ENCODE data around the gene MTRF1.

The MTRF1 gene

GRCh38 chr13:41306271-41307145, 43.1 kb upstream of the MTRF1 start:
- CTCF ChIA-PET = no interaction called here
- no peak for DNase-seq (ENCODE audit: extremely low spot score)
- TF ChIP-seq CTCF (IDR thresholded peaks at IDR 0.05; ENCODE audit: control extremely low read depth, extremely low read depth, low read depth, missing control alignments) = no peak
- POLR2A ChIA-PET = no interaction called here

- no peak for TF ChIP-seq CTCF (IDR thresholded peaks at IDR 0.05; ENCODE audit: control extremely low read depth, extremely low read depth, low read depth, missing control alignments)
- ChIA-PET POLR2A (no interaction called here), CTCF (no interaction called here)
- DNase-seq (ENCODE audit: extremely low spot score) = no peak
These were observed 41.2 kb upstream of the MTRF1 start for GRCh38 chr13:41304551-41304950.

- POLR2A ChIA-PET = no interaction called here
- no peak for TF ChIP-seq CTCF (IDR thresholded peaks at IDR 0.05; ENCODE audit: control extremely low read depth, extremely low read depth, low read depth, missing control alignments)
- no peak for DNase-seq (ENCODE audit: extremely low spot score)
- CTCF ChIA-PET = no interaction called here
These were observed 39.4 kb upstream of the MTRF1 start for GRCh38 chr13:41302743-41303142.

- POLR2A ChIA-PET = no interaction called here
- CTCF ChIA-PET = interaction anchor here (1.2 kb wide), 1 partner anchor 53 kb away, joined by 3 read pairs; no protein-coding TSS in a partner anchor
- no peak for TF ChIP-seq CTCF (IDR thresholded peaks at IDR 0.05; ENCODE audit: control extremely low read depth, extremely low read depth, low read depth, missing control alignments)
- no peak for DNase-seq (ENCODE audit: extremely low spot score)
These were observed 36.1 kb upstream of the MTRF1 start for GRCh38 chr13:41299316-41300094.

- POLR2A ChIA-PET = no interaction called here
- no peak for DNase-seq (ENCODE audit: extremely low spot score)
- TF ChIP-seq CTCF (IDR thresholded peaks at IDR 0.05; ENCODE audit: control extremely low read depth, extremely low read depth, low read depth, missing control alignments) = no peak
- CTCF ChIA-PET = no interaction called here
These were observed 33.7 kb upstream of the MTRF1 start for GRCh38 chr13:41296879-41297646.

GRCh38 chr13:41295973-41296372, 32.6 kb upstream of the MTRF1 start:
- no peak for TF ChIP-seq CTCF (IDR thresholded peaks at IDR 0.05; ENCODE audit: control extremely low read depth, extremely low read depth, low read depth, missing control alignments)
- ChIA-PET POLR2A (no interaction called here), CTCF (no interaction called here)
- DNase-seq (ENCODE audit: extremely low spot score) = no peak

All from GM10248 (cell line).